B cell (primary cell): ENCODE data around the gene AGPAT1. TPM values are rescaled to one million over a fixed set of nuclear protein-coding genes. Genes with fewer than 3 reads are reported as not detected.

Source experiments
- ATAC-seq: fragments of 200-7000 bp; cut with Tn5 transposase; one replicate; pipeline ENCODE4 v1.10.0; 2021; ENCODE audit warnings: low read depth, mild to moderate bottlenecking, moderate number of reproducible peaks, moderate library complexity
- CTCF ChIA-PET: fragments of 350-600 bp; sonication (Branson Sonifier 250); formaldehyde crosslinking; loops from one replicate; lab custom pipeline; 2021; ENCODE audit warnings: antibody characterized with exemption, inconsistent platforms; lab: Charles Lee
- POLR2A ChIA-PET: fragments of 350-600 bp; sonication (Branson Sonifier 250); formaldehyde crosslinking; loops from one replicate; lab custom pipeline; 2021; ENCODE audit warnings: antibody characterized with exemption; lab: Charles Lee
- DNase-seq: peaks from one replicate; pipeline ENCODE4 v3.0.0; 2013
- H2AFZ ChIP-seq: 2 replicates; pipeline ENCODE4 v1.6.1; 2012; ENCODE audit warnings: mild to moderate bottlenecking, low read depth, low read length; ENCODE audit not compliant: insufficient read depth, poor library complexity, severe bottlenecking
- H3K27ac ChIP-seq, 2 donors: 1 replicate in 1 of 2; 2 replicates in 1 of 2; pipeline ENCODE4 v1.5.1; 2012 to 2013; ENCODE audit warnings: low read length in 2 of 2, mild to moderate bottlenecking in 2 of 2, moderate library complexity in 1 of 2
- H3K27me3 ChIP-seq, 4 experiments: fragments of 200-600 bp in 1 of 4; sonication (generic) in 1 of 4; replicated peaks in 1 of 4; 1 replicate in 2 of 4; 2 replicates in 2 of 4; pipeline versions ENCODE4 v1.6.1 to v1.7.0; 2013 to 2016; ENCODE audit warnings: low read length in 3 of 4, mild to moderate bottlenecking in 2 of 4, mixed read lengths in 1 of 4, moderate library complexity in 1 of 4; ENCODE audit not compliant: insufficient read depth in 4 of 4, control insufficient read depth in 3 of 4; ENCODE audit errors: control extremely low read depth in 1 of 4
- H3K36me3 ChIP-seq, 2 experiments: replicated peaks in 1 of 2; 1 replicate in 1 of 2; 2 replicates in 1 of 2; pipeline versions ENCODE4 v1.6.1 to v1.7.1; 2013; ENCODE audit warnings: low read length in 1 of 2; ENCODE audit not compliant: insufficient read depth in 2 of 2, control insufficient read depth in 1 of 2; ENCODE audit errors: control extremely low read depth in 1 of 2, extremely low read depth in 1 of 2
- H3K4me1 ChIP-seq, 2 donors: fragments of 200-600 bp in 1 of 2; sonication (generic) in 1 of 2; 1 replicate in 1 of 2; 2 replicates in 1 of 2; pipeline versions ENCODE4 v1.5.1 to v1.6.1; 2013 to 2017; ENCODE audit warnings: low read length in 2 of 2; ENCODE audit not compliant: control insufficient read depth in 2 of 2, insufficient read depth in 2 of 2
- H3K4me2 ChIP-seq: replicated peaks from 2 replicates; pipeline ENCODE3; 2012; ENCODE audit warnings: mild to moderate bottlenecking, low read depth, low read length; ENCODE audit not compliant: poor library complexity, severe bottlenecking
- H3K4me3 ChIP-seq, 5 experiments: fragments of 200-600 bp in 1 of 5; sonication (generic) in 1 of 5; 1 replicate in 3 of 5; 2 replicates in 2 of 5; pipeline versions ENCODE4 v1.5.1 to v1.7.0; 2011 to 2016; ENCODE audit warnings: low read length in 4 of 5, mild to moderate bottlenecking in 4 of 5, low read depth in 2 of 5, control low read depth in 1 of 5, moderate library complexity in 1 of 5; ENCODE audit not compliant: insufficient read depth in 1 of 5; ENCODE audit errors: control extremely low read depth in 1 of 5, extremely low read depth in 1 of 5
- H3K79me2 ChIP-seq: fragments of 200-600 bp; sonication (generic); one replicate; pipeline ENCODE4 v1.6.0; 2016; ENCODE audit warnings: low read length; ENCODE audit not compliant: control insufficient read depth, insufficient read depth
- H3K9ac ChIP-seq: fragments of 200-600 bp; sonication (generic); 2 replicates; pipeline ENCODE4 v1.6.1; 2017; ENCODE audit warnings: mild to moderate bottlenecking, low read length, moderate library complexity
- H3K9me3 ChIP-seq, 3 donors: one replicate each; pipeline versions ENCODE4 v1.6.1 to v1.7.1; 2013; ENCODE audit warnings: low read length in 2 of 3; ENCODE audit not compliant: control insufficient read depth in 2 of 3, insufficient read depth in 1 of 3; ENCODE audit errors: control extremely low read depth in 1 of 3
- H4K20me1 ChIP-seq: 2 replicates; pipeline ENCODE4 v1.6.0; 2012; ENCODE audit warnings: mild to moderate bottlenecking, low read length; ENCODE audit not compliant: insufficient read depth, control insufficient read depth, poor library complexity, severe bottlenecking
- H3K27ac Mint-ChIP-seq: one replicate; pipeline ENCODE4 v1.8.0; 2021; ENCODE audit warnings: mixed read lengths
- H3K27me3 Mint-ChIP-seq: one replicate; pipeline ENCODE4 v1.8.0; 2021; ENCODE audit warnings: mixed read lengths
- H3K4me1 Mint-ChIP-seq: one replicate; pipeline ENCODE4 v1.8.0; 2021; ENCODE audit warnings: mixed read lengths
- H3K4me3 Mint-ChIP-seq: one replicate; pipeline ENCODE4 v1.8.0; 2021; ENCODE audit warnings: mixed read lengths
- H3K9me3 Mint-ChIP-seq: one replicate; pipeline ENCODE4 v1.8.0; 2022; ENCODE audit warnings: mixed read lengths; ENCODE audit not compliant: insufficient read depth
- CTCF ChIP-seq: fragments of 200-600 bp; IDR thresholded peaks from one replicate; pipeline ENCODE4 v1.8.0; 2022; ENCODE audit warnings: antibody characterized with exemption, mild to moderate bottlenecking
- EZH2 ChIP-seq: IDR thresholded peaks from 2 replicates; pipeline ENCODE4 v1.6.1; 2012; ENCODE audit warnings: borderline replicate concordance, low read depth, mild to moderate bottlenecking, moderate library complexity, low read length; ENCODE audit not compliant: insufficient read depth, poor library complexity, severe bottlenecking
- WGBS: methylation state at CpG from one replicate; pipeline ENCODE4 v1.1.5; 2013; ENCODE audit warnings: missing lambda C conversion rate; ENCODE audit not compliant: insufficient coverage; 5-methylcytosine and 5-hydroxymethylcytosine counted together
- intact Hi-C: fragments of 100-400 bp; cut with micrococcal nuclease; formaldehyde crosslinking; loops from one replicate; pipeline ENCODE4 v1.10.0; 2022
- polyA plus RNA-seq: library from polyadenylated mRNA; depleted of rRNA; stranded (reverse); fragments of >200 nt; gene quantifications from 2 replicates; pipeline ENCODE4 v1.2.3, GENCODE V29; 2012
- total RNA-seq, 2 donors: library from RNA; stranded (reverse); fragments of 120-200 nt in 1 of 2; gene quantifications; 1 replicate in 1 of 2; 2 replicates in 1 of 2; pipeline versions ENCODE4 v1.2.3 to v1.2.4, GENCODE V29; 2013 to 2022

Gene AGPAT1
- total and polyA plus RNA-seq, 2 donors (not counting 1 experiment from before 2014, with no cell fraction given): 29.8 to 37.1 TPM

- no peak for TF ChIP-seq EZH2
- TF ChIP-seq CTCF: no peak
- Histone ChIP-seq H3K9me3 (no peaks in the 10 kb centered on the region), H2AFZ (peak within 1 kb of the TSS; percentile 86), H3K36me3 (peaks cover 0 to 27% of the 10 kb centered on the region in 2 experiments), H3K79me2 (peaks cover 27% of the 10 kb centered on the region), H3K27ac (peak within 1 kb of the TSS; percentile 97 to 98), H4K20me1 (no peaks in the 10 kb centered on the region), H3K4me3 (peak within 1 kb of the TSS; percentile 68 to 92 (median 75)), H3K4me2 (peak within 1 kb of the TSS; percentile 93), H3K27me3 (no peaks in the 10 kb centered on the region), H3K4me1 (peaks cover 34 to 47% of the 10 kb centered on the region in 2 donors), H3K9ac (peak within 1 kb of the TSS; percentile 81)
- Mint-ChIP-seq H3K27me3 (no peaks in the 10 kb centered on the region), H3K9me3 (no peaks in the 10 kb centered on the region), H3K4me3 (peak within 1 kb of the TSS; percentile 97), H3K27ac (peak within 1 kb of the TSS; percentile 99), H3K4me1 (peaks cover 68% of the 10 kb centered on the region)
- ATAC-seq (peak; percentile 79), DNase-seq (peak; percentile 99)
- CTCF ChIA-PET: interaction anchor here (0.9 to 1.4 kb wide), 3 partner anchors 13 to 23 kb away, joined by 3 to 6 read pairs (median 6); no protein-coding TSS in a partner anchor
- WGBS: 0% methylated on average over 16 of the region's 33 CpGs
- intact Hi-C loops: loop anchor here (1.0 to 5.0 kb wide), 9 partner anchors 17 to 1394 kb away; partner anchors contain the start of genes ATF6B, CSNK2B, HSD17B8 and LY6G5B
- POLR2A ChIA-PET: interaction anchor here (0.6 to 3.0 kb wide), 10 partner anchors 11 to 793 kb away, joined by 3 to 25 read pairs (median 7); partner anchors contain the start of genes FKBPL, GPSM3 and PBX2
These were observed 2.1 kb upstream of the AGPAT1 start, which contains the start of gene RNF5 for GRCh38 chr6:32177788-32178546. Gene RNF5 (plus strand): TSS chr6:32178405. CDS start chr6:32178512, 107 bp downstream.
